ENCODE results near the gene IL22RA1.
A peak's percentile ranks its signal among the peaks of the same experiment; 100 is the strongest.

Gene IL22RA1

DNA sequence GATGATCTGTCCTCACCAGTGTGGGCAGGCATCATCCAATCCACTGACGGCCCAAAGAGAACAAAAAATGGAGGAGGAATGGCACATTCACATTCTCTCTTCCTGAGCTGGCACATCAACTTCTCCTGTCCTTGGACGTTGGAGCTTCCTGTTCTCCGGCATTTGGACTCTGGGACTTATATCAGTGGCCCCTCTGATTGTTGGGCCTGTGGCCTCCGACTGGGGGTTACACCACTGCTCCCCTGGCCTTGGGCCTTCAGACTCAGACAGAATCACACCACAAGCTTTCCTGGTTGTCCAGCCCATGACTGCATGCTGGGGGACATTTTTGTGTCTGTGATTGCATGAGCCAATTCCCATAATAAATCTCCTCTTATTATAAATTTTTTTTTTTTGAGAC lies 24.1 kb upstream of the IL22RA1 start:
- DNase-seq (ENCODE audit: low read depth): no peak

DNA sequence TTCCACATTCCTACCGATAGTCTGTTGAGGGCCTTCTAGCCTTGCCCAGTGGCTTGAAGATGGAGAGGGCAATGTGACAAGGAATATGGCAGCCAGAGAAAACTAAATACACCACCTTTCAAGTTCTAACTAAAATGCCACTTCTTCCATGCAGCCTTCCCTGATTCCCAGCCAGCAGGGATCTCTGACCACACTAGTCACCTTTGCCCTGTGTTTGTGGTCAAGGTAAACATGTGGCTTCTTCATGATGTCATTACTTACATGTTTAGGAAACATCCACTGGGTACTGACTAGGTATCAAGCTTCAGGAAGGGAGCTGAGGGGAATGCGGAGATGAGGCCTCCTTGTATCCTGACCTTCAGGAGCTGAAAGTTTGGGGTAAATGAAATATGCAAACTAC lies 22.6 kb upstream of the IL22RA1 start:
- no peak for DNase-seq (ENCODE audit: low read depth)

DNA sequence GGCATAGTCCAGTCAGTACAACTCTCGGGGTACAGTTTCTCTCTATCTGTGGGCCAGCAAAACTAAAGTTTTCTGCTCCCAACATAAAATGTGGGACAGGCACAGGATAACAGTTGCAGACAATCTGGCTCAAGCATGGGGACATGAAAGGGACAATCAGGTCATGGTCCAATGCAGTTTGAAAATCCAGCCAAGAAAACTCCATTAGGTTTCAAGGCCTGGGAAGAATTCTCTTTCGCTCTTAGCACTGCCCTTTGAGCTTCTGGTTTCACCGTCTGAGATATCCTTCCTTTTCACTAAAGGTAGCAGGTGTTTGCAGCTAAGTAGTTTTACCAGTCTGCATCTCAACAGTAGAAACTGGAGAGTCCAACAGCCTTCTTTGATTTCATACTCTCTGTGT lies 21.1 kb upstream of the IL22RA1 start:
- DNase-seq (ENCODE audit: low read depth): no peak

DNA sequence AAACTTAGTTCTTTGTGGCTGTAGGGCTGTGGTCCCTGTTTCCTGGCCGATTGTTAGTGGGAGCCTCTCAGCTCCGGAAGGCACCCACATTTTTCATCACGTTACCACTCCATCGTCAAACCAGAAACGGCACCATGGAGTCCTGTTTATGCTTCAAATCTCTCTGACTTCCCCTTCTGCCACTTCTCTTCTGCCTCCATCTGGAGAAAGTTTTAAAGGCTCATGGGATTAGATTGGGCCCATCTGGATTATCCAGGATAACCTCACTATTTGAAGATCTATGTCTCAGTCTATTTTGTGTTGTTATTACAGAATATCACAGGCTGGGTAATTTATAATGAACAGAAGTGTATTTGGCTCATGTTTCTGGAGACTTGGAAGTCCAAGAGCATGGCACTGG lies 19.3 kb upstream of the IL22RA1 start:
- no peak for DNase-seq (ENCODE audit: low read depth)

DNA sequence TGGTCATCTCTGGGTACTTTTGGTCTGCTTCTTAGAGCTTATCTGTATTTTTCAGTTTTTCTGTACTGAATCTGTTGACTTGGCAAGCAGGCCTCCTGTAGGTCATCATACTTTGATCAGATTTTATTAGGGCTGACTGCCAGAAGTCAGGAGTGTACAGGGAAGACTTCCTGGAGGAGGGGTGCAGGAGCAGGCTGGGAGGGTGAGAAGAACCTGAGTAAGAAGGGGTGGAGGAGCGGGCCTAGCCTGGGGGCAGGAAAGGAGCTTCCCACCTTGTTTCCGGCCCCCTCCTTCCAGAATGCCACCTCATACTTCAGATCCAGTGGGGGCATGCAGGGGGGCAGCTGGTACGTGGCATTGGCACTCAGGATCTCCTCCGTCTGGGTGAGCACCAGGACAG lies 18.3 kb upstream of the IL22RA1 start:
- no peak for DNase-seq (ENCODE audit: low read depth)

DNA sequence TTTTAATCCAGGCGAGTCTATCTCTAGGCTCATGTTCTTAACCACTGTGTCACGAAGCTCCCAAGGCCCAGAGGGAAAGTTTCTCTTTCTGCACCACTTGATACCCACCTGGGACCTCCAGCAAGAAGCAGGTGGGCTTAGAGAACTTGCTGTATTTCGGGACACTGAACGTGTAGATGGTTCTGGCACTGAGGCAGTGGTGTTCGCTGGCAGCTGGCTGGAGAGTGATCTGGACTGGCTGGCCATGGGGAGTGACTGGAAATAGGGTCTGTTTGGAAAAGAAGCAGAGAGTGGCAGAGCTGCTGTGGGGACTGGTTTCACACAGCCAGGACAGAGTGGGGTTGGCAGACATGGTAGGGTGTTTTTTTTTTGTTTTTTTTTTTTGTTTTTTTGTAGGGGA lies 16.4 kb upstream of the IL22RA1 start:
- no peak for DNase-seq (ENCODE audit: low read depth)

DNA sequence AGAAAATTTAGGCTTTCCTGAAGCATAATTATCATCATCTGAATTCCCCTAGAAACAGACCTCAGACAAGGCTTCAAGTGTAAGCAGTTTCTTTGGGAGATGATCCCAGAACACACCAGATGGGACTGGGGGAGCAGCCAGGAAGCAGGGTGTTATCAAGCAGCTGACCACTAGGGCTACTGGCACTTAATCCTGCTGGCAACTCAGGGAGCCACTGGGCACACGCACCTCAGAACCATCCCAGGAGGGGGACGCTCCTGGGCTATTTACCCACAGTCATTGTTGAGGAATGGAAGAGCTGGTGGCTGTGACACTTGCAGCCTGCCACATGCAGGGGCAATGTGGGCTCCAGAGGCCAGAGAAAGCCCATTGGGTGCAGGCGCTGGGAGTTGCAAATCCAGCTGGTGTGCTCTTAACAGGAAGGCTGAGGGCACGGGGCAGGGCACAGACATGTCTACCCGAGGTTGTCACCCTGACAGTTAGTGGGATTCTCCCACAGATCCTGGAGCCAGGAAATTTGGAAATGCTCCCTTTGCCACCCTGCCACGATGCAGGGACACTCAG lies 15.1 kb upstream of the IL22RA1 start:
- peak; percentile 8 for DNase-seq (ENCODE audit: low read depth)

DNA sequence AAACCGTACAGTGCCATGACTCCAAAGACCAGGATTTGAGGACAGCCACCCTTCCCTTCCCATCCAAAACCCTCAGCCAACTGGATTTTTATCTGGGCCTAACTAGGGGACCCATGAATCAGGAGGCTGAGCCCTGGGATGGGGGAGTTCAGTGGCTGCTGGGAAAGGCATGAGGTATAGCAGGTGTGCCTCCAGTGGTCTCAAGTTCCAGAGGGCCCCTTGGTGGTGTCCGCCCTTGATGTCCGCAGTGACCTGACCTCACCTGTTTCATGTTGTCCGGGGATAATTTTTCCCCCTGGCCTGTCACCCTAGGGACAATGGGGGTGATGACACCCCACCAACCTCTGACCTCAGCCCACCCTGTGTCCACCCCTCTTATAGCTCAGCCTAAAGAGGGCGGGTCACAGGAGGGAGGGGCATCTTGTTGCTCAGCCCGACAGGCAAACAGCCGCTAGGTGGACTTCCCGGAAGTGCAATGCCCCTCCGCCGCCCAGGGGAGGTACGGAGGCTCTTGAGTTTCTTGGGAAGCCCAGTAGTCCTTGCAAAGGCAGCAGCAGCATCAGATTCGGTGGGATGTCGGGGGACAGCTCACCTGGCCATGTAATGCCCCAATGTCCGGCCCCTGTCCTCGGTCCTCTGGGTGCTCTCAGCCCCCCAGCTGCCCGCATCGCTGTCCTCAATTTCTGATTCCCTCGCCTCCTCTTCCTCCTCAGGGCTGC lies 13.8 kb upstream of the IL22RA1 start:
- DNase-seq (ENCODE audit: low read depth): no peak

DNA sequence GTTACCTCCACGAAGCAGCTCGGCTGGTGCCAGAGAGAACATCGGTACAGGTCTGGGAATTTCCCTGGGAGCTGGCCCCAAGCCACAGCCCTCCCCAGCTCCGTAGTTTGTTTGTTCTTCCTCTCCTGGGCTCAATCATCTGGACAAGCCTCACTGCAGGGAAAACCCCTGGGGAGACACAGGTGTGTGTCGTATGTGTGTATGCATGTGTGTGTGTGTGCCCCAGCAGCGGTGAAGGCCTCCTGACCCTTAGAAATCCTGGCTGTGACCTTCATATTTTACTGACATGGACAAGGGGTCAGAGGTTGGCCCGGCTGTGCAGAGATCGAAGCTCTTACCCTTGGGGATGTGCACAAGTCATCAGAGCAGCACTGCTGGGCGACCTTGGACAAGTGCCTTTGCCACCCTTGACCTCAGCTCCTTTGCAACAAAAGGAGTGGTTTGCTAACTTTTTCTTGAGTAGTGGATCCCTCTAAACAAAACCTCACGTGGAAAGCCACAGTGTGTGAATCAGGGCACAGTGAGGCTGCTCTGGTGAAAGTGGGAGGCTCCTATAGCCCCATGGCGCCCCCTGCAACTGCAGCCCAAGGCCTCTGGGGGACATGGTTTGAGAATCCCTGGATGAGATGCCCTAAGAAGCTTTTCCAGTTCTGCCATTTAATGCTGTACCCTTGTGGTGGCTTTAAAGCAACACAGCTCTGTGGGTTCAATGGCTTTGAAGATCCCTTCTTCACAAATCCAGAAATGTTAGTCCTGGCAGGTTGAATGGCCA lies 12.3 kb upstream of the IL22RA1 start:
- DNase-seq (ENCODE audit: low read depth): no peak

DNA sequence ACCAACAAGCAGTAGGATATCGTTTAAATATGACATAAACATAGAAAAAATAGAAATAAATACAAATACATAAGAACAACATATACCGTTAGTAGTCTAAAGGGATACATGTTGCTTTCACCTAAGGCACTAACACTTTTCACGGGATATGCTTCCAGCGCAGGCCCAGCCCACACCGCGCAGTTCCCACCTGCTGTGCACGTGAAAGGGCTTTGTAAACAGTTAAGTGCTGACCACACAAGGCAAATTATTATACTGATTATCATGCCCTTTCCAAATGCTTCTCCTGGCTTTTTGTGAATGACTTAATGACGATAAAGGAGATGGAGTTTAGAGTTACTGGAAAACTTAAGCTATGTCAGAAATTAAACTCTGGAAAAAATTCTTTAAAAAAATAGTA lies 11.3 kb upstream of the IL22RA1 start:
- DNase-seq (ENCODE audit: low read depth): no peak

DNA sequence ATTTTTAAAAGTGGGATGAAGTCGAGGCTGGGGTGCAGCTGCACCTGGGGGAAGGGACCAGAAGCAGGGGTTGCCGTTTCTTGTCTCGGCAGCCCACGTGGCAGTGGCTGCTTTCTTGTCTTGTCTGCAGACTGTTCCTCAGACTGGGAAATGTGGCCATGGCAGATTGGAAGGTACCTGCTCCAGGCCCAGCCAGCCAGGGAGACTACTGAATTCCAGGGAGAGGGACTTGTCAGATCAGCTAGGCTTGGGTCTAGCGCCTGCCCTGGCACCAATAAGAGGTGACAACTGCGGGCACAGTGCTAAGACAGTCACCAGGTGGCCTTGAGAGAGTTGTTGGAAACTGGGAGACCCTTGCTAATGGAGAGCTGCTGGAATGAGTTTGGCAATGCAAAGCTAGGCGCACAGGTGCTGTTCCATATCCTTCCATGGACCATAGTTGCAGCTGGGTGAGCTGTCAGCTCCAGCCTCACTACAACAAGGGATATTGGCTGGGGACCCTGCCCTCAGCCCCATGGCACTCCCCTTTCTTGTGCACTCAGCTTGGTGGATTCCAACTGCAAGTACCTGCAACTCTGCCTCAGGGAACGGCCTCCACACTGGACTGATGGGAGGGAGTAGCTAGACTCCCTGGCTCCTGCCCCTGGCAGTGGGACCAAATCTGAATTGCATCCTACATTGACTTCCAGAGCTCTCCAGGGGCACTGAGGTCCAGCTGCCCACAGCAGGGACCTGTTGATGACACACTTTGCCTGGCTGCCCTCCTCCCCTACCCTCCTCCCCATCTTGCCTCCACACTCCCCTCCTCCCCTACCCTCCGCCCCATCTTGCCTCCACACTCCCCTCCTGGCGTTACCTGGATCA lies 9.9 kb upstream of the IL22RA1 start:
- DNase-seq (ENCODE audit: low read depth): no peak

DNA sequence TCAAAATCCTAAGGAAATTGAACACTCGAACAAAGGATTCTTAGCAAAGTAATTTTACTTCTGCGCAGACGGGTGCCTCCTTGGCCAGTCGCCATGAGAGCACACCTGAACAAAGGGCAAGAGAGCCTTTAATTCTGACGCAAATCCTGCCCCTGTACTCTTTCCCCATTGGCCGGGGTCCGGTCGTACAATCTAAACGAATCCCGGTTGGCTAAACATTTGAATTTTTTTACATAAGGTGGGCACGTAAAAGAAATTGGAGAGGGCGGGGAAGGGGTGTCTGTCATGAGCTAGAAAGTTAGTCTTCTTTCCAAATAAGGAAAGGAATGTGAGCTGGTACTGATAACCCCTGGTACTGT lies 8.2 kb upstream of the IL22RA1 start:
- DNase-seq (ENCODE audit: low read depth): no peak

DNA sequence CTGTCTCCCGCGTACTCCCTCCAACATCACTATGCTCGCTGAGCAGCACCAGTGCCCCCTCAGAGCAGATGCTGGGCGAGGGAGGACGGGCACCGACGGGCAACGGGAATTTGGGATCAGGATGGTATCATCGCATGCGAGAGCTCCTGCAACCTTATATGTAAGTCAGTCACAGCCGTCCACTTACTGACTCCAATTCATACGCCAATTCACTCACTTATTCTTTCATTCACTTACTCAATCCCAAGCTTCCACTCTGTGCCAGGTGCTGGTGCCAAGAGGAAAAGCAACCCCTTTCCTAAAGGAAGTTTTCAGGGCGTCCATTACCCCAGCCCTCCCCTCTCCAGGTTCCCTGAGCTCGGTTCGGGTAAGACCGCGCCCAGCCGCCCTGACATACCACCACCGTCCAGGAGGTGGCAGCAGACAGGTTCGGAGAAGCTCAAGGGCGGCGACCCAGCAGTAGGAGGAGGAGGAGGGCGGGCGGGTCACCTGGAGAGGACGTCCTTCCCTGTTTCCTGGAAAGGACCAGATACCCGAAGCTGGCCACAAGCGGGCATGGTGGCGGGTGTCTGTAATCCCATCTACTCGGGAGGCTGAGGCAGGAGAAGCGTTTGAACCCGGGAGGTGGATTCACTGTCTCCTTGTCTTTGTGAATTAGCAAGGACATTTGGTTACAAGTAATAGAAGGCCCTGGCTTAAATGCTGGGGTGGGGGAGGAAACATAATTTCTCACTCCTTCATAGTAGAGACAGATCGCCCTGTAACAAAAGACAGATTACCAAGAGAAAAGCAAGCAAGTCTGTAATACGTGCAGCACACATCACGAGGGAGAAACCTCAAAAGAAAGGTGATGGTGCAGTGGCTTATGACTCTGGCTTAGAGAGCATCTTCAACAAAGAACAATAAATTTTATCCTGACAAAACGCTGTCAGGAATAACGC lies 7.6 kb upstream of the IL22RA1 start:
- peak; percentile 75 for DNase-seq (ENCODE audit: low read depth)

DNA sequence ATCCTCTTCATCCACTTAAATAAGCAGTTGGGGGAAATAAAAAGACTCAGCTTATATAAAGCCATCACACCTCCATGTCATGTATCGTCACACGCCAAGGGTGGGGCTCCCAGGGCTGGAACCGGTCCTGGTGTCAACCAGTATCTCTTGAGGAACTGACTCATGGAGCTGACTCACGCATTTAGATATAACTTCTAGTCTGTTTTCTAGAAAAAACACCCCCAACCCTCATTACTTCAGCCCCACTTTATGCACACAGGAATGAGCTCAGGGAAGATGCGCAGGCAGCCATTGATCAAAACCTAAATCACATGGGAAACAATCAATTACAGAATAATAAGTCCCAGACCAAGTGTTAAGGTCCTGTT lies 6.9 kb upstream of the IL22RA1 start:
- peak; percentile 72 for DNase-seq (ENCODE audit: low read depth)

DNA sequence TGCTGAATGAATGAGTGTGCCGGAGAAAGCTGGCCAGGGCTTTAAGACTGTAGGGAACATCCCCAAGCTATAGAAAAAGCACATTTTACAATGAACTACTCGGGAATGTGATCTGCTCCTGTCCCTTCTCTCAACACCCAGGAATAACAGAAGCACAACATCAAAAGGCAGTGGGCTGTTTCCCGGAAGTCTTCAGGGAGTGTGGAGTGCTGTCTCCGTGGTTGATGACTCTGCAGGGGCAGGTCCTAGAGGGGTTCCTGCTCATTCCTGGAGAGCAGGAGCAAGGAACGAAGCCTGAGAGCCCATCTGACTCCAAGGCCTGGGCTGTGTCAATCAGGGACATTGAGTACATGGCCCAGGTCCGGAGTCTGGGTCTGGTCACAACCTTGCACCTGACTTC lies 4.9 kb upstream of the IL22RA1 start:
- DNase-seq (ENCODE audit: low read depth): no peak

DNA sequence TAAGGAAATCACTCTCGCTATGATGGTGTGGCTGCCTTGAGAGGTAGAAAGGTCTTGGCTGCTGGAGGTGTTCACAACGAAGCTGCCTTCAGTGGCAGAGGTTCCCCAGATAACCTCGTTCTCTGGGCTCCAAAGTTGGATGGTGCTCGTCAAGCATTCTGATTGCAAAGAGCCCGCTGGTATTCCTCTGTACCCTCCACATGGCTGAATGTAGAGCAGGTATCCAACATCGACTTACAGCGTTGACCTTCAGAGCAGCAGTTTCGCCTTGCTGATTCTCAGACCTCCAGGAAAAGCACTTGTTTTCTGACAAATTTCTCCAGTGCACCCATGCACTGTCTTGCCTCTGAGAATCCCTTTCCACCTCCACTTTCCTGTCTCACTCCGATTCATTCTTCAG lies 4.3 kb upstream of the IL22RA1 start:
- no peak for DNase-seq (ENCODE audit: low read depth)

DNA sequence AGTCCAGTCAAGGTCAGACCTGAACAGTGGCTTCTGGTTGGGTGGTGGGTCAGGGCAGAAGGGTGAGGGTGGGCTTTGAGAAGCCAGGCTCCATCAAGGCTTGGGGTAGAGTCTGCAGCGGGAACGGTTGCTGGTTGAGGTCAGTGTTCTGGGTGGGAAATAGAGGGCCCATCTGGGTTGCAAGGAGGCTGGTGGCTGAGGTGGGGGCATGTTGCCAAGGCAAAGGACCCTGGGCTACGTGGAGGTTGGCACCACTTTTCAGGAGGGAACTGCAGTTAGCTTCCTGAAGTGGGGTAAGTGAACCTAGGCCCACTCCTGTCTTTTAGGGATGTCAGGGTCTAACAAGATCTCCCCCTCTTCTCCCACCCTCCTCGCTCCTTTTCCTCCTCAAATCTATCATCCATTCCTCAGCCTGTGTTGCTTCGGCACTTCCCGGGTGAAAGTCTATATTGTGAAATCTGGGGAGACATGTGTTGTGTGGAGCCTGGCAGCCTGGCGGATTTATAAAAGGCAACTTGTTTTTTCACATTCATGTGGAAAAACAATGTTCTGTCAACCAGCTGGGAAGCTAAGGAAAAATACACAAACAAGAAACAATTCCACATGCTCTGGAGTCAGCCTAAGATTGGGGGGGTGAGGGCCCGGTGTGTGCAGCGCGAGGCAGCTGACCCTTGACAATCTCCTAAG lies 1.5 kb downstream of the IL22RA1 start:
- DNase-seq (ENCODE audit: low read depth): peak; percentile 10

DNA sequence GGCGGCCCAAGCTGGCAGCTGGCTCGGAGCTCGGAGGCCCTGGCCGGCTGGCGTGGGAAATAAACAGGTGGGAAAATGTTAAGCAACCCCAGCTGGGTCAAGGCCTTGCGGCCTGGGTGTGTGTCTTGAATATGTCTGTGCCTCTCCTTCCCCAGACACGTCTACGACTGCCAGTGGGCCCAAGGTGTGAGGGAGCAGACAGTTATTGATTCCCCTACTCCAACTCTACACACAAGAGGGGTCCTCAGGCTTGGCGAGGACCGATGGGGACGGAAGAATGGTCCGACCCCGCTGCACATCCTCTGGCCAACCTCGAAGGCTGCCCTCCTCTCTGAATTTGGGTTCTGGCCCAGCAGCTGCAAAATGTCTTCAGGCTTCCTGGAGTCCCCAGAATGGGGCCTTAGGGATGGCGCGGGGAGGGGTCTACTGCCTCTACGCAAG lies 2.2 kb downstream of the IL22RA1 start:
- DNase-seq (ENCODE audit: low read depth): no peak

DNA sequence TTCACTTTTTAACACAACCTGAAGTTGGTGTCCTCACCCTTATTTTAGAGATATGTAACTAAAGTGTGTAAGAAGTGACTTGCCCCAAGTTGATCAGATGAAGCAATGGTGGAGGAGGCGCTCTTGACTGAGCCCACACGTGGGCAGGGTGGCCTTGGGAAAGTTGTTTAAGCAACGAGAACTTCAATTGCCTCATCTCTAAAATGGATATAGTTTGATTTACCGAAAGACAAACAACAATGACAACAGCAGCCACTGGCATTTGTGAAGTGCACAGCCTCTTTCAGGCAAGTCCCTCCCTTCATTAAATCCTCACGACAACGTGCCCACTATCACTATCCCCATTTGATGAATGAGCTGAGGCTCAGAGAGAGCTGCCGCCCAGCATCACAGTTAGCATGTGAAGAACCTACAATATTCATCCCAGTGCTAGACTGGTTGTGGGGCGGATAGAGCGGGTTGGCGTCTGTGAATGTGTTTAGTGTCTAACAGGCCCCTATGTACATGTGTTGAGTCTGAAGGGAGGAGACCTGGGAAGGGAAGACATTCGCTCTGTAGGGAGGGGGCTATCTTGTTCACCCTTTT lies 3.0 kb downstream of the IL22RA1 start:
- no peak for DNase-seq (ENCODE audit: low read depth)

DNA sequence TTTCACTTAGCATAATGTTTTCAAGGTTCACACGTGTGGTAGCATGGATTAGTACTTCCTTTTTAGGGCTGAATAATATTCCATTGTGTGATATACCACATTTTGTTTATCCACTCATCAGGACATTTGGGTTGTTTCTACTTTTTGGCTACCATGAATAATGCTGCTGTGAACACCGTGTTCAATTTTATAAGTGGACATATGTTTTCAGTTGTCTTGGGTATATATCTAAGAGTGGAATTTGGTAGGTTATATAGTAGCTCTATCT lies 3.8 kb downstream of the IL22RA1 start:
- DNase-seq (ENCODE audit: low read depth): no peak

Data from iris pigment epithelial cell (primary cell).